ENCODE data around the gene KLK14.

DNA sequence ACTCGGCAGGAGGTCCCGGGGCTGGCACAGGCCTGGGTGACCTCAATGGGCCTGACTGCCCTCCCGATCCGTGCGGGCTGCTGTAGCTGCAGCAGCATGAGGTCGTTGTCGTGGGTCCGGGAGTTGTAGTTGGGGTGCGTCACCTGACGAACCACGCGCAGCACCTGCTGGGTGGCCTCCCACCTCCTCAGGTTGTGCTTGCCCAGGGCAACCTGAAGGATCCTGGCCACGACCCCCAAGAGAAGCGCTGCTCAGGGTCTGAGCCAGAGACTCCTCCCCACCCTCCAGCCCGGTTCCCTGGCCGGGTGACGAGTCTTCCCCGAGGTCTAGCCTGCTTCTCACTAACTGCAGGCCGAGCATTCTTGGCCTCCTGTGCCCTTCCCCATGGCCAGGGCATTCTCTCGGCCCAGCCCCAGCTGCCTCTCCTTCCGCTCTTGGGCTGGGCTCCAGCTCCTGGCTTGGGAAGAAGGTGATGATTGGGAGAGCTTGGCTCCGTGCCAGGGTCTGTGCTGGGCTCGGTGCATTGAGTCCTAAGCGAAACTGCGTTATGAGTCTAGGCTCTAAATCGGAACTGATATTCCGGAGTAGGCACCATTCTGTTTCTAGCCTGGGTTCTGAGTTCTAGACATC is 3.1 kb downstream of the KLK14 start:
- no peak for TF ChIP-seq ZXDB (tag by site-specific recombination; IDR thresholded peaks at IDR 0.05)
- no peak for TF ChIP-seq OSR2 (tag by site-specific recombination; IDR thresholded peaks at IDR 0.05)
- TF ChIP-seq, protein P1, sequence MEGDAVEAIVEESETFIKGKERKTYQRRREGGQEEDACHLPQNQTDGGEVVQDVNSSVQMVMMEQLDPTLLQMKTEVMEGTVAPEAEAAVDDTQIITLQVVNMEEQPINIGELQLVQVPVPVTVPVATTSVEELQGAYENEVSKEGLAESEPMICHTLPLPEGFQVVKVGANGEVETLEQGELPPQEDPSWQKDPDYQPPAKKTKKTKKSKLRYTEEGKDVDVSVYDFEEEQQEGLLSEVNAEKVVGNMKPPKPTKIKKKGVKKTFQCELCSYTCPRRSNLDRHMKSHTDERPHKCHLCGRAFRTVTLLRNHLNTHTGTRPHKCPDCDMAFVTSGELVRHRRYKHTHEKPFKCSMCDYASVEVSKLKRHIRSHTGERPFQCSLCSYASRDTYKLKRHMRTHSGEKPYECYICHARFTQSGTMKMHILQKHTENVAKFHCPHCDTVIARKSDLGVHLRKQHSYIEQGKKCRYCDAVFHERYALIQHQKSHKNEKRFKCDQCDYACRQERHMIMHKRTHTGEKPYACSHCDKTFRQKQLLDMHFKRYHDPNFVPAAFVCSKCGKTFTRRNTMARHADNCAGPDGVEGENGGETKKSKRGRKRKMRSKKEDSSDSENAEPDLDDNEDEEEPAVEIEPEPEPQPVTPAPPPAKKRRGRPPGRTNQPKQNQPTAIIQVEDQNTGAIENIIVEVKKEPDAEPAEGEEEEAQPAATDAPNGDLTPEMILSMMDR (tag by site-specific recombination; IDR thresholded peaks at IDR 0.05) = no peak
- no peak for TF ChIP-seq ZNF140 (tag by site-specific recombination; IDR thresholded peaks at IDR 0.05)
- no peak for TF ChIP-seq ZNF76 (tag by site-specific recombination; IDR thresholded peaks at IDR 0.05; ENCODE audit: borderline replicate concordance, low read depth)
- no peak for TF ChIP-seq ZNF623 (tag by site-specific recombination; IDR thresholded peaks at IDR 0.05)
- no peak for TF ChIP-seq SETDB1 (IDR thresholded peaks at IDR 0.05; ENCODE audit: insufficient read length, low read length)

Measured in HEK293 (cell line).